ENCODE results near the gene SKAP1. TPM values are rescaled to one million over a fixed set of nuclear protein-coding genes. Genes with fewer than 3 reads are reported as not detected.

The SKAP1 gene
- total and polyA plus RNA-seq, 2 donors (not counting 1 experiment from before 2014, with no cell fraction given): not detected

GRCh38 chr17:48470388-48471034, 40.5 kb upstream of the SKAP1 start:
- Histone ChIP-seq H3K36me3 (ENCODE audit: control insufficient read depth, insufficient read depth, low read length) (no peaks in the 10 kb centered on the region), H3K79me2 (ENCODE audit: control insufficient read depth, insufficient read depth, low read length) (no peaks in the 10 kb centered on the region), H3K4me3 (replicated peaks in 1 of 4; ENCODE audit: control extremely low read depth in 1 of 4, insufficient read depth in 1 of 4, low read depth in 3 of 4, low read length in 4 of 4) (no peak overlapping the region), H3K9me3 (ENCODE audit: control insufficient read depth, insufficient read depth, low read depth, low read length) (no peaks in the 10 kb centered on the region), H2AFZ (ENCODE audit: low read length) (no peak overlapping the region), H3K4me1 (ENCODE audit: control insufficient read depth, extremely low read depth, insufficient read depth, low read length) (peaks cover 10% of the 10 kb centered on the region), H3K27ac (ENCODE audit: insufficient read depth, low read length) (no peak overlapping the region), H3K9ac (ENCODE audit: insufficient read depth, low read length) (no peak overlapping the region), H3K27me3 (ENCODE audit: control insufficient read depth, insufficient read depth, low read length) (no peaks in the 10 kb centered on the region), H4K20me1 (ENCODE audit: control insufficient read depth, extremely low read depth, insufficient read depth, low read length) (no peaks in the 10 kb centered on the region), H3K4me2 (ENCODE audit: extremely low read depth, insufficient read depth, low read length) (no peak overlapping the region)
- DNase-seq (ENCODE audit: low read depth in 2 of 2): peak; percentile 67 to 68
- TF ChIP-seq EZH2 (IDR thresholded peaks at IDR 0.05; ENCODE audit: low read length, missing control alignments): no peak
- no peak for TF ChIP-seq CTCF (conservative IDR thresholded peaks at IDR 0.05 in 1 of 2, IDR thresholded peaks at IDR 0.05 in 1 of 2; ENCODE audit: low read depth in 1 of 2, low read length in 2 of 2)

GRCh38 chr17:48469227-48469626, 39.2 kb upstream of the SKAP1 start:
- Histone ChIP-seq H3K9me3 (ENCODE audit: control insufficient read depth, insufficient read depth, low read depth, low read length) (no peaks in the 10 kb centered on the region), H3K9ac (ENCODE audit: insufficient read depth, low read length) (no peak overlapping the region), H3K4me3 (replicated peaks in 1 of 4; ENCODE audit: control extremely low read depth in 1 of 4, insufficient read depth in 1 of 4, low read depth in 3 of 4, low read length in 4 of 4) (no peak overlapping the region), H3K4me1 (ENCODE audit: control insufficient read depth, extremely low read depth, insufficient read depth, low read length) (peaks cover 10% of the 10 kb centered on the region), H3K79me2 (ENCODE audit: control insufficient read depth, insufficient read depth, low read length) (no peaks in the 10 kb centered on the region), H3K4me2 (ENCODE audit: extremely low read depth, insufficient read depth, low read length) (no peak overlapping the region), H4K20me1 (ENCODE audit: control insufficient read depth, extremely low read depth, insufficient read depth, low read length) (no peaks in the 10 kb centered on the region), H2AFZ (ENCODE audit: low read length) (no peak overlapping the region), H3K36me3 (ENCODE audit: control insufficient read depth, insufficient read depth, low read length) (no peaks in the 10 kb centered on the region), H3K27ac (ENCODE audit: insufficient read depth, low read length) (no peak overlapping the region), H3K27me3 (ENCODE audit: control insufficient read depth, insufficient read depth, low read length) (no peaks in the 10 kb centered on the region)
- TF ChIP-seq CTCF (conservative IDR thresholded peaks at IDR 0.05 in 1 of 2, IDR thresholded peaks at IDR 0.05 in 1 of 2; ENCODE audit: low read depth in 1 of 2, low read length in 2 of 2) (no peak), EZH2 (IDR thresholded peaks at IDR 0.05; ENCODE audit: low read length, missing control alignments) (no peak)
- DNase-seq (ENCODE audit: low read depth in 2 of 2): no peak

- TF ChIP-seq CTCF (conservative IDR thresholded peaks at IDR 0.05 in 1 of 2, IDR thresholded peaks at IDR 0.05 in 1 of 2; ENCODE audit: low read depth in 1 of 2, low read length in 2 of 2): no peak
- no peak for TF ChIP-seq EZH2 (IDR thresholded peaks at IDR 0.05; ENCODE audit: low read length, missing control alignments)
- Histone ChIP-seq H3K79me2 (ENCODE audit: control insufficient read depth, insufficient read depth, low read length) (no peaks in the 10 kb centered on the region), H2AFZ (ENCODE audit: low read length) (no peak overlapping the region), H3K27me3 (ENCODE audit: control insufficient read depth, insufficient read depth, low read length) (no peaks in the 10 kb centered on the region), H3K4me2 (ENCODE audit: extremely low read depth, insufficient read depth, low read length) (no peak overlapping the region), H3K27ac (ENCODE audit: insufficient read depth, low read length) (no peak overlapping the region), H3K4me3 (replicated peaks in 1 of 4; ENCODE audit: control extremely low read depth in 1 of 4, insufficient read depth in 1 of 4, low read depth in 3 of 4, low read length in 4 of 4) (no peak overlapping the region), H4K20me1 (ENCODE audit: control insufficient read depth, extremely low read depth, insufficient read depth, low read length) (no peaks in the 10 kb centered on the region), H3K9me3 (ENCODE audit: control insufficient read depth, insufficient read depth, low read depth, low read length) (no peaks in the 10 kb centered on the region), H3K4me1 (ENCODE audit: control insufficient read depth, extremely low read depth, insufficient read depth, low read length) (peaks cover 10% of the 10 kb centered on the region), H3K9ac (ENCODE audit: insufficient read depth, low read length) (no peak overlapping the region), H3K36me3 (ENCODE audit: control insufficient read depth, insufficient read depth, low read length) (no peaks in the 10 kb centered on the region)
- DNase-seq (ENCODE audit: low read depth in 2 of 2): no peak
These were observed 38.3 kb upstream of the SKAP1 start for GRCh38 chr17:48468299-48468698.
